Measurements from ENCODE around the gene BANK1. TPM values are rescaled to one million over a fixed set of nuclear protein-coding genes. Genes with fewer than 3 reads are reported as not detected.
"Not testable (repeated sequence)": the region's sequence is repeated elsewhere in the genome, so short reads cannot be mapped to it uniquely, and the experiment has no call there.

BANK1 gene
- total and polyA plus RNA-seq, 2 of the 4 experiments (the other 2 are of a cell fraction) = under 0.01 to 0.51 TPM

DNA sequence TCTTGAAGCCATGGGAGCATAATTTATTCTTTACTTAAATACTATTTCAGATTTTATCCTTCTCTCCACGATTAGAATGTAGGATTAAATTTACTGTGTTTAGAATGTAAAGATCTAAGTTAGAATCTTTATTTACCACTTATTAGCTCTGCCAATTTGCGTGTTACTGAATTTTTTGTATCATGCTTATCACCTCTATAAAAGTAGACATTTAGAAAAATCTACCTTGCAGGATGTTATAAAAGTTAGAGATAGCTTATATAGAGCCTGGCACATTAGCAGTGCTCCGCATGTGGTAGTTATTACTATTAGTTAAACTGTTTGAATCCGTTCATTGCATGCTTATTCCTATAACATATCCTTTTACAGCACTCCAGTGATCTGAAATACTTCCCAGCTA is 97.9 kb downstream of the BANK1 start:
- Histone ChIP-seq H2AFZ (replicated peaks; ENCODE audit: low read length, poor library complexity) (no peak overlapping the region), H3K18ac (ENCODE audit: low read depth, low read length) (no peak overlapping the region), H2BK15ac (ENCODE audit: low read depth, low read length) (no peak overlapping the region), H3K4me3 (ENCODE audit: insufficient read depth, low read depth, low read length) (no peak overlapping the region), H3K23ac (ENCODE audit: low read depth, low read length) (no peak overlapping the region), H3K14ac (replicated peaks; ENCODE audit: low read depth, low read length) (no peak overlapping the region), H4K20me1 (ENCODE audit: insufficient read depth, low read length) (no peaks in the 10 kb centered on the region), H2BK120ac (ENCODE audit: low read depth, low read length) (no peak overlapping the region), H2BK20ac (ENCODE audit: low read depth, low read length) (no peak overlapping the region), H2AK5ac (ENCODE audit: low read depth, low read length) (no peak overlapping the region), H4K5ac (ENCODE audit: low read depth, low read length) (no peak overlapping the region), H3K79me1 (ENCODE audit: low read depth in 1 of 2, low read length in 2 of 2) (no peaks in the 10 kb centered on the region), H3K4me1 (ENCODE audit: control insufficient read depth, insufficient read depth, low read length) (no peaks in the 10 kb centered on the region), H3K9me3 (ENCODE audit: control insufficient read depth, insufficient read depth, low read length) (no peaks in the 10 kb centered on the region), H2AK9ac (replicated peaks; ENCODE audit: low read depth, low read length, poor library complexity) (no peak overlapping the region), H3K9me1 (ENCODE audit: insufficient read depth, low read length) (no peaks in the 10 kb centered on the region), H3K56ac (ENCODE audit: extremely low read depth, insufficient read depth, low read length) (no peak overlapping the region), H3K27me3 (ENCODE audit: control insufficient read depth, insufficient read depth, low read length) (no peaks in the 10 kb centered on the region), H3K4me2 (ENCODE audit: low read depth, low read length) (no peak overlapping the region), H3K27ac (ENCODE audit: insufficient read depth, low read length) (no peak overlapping the region), H3K36me3 (ENCODE audit: control insufficient read depth, insufficient read depth, low read length) (no peaks in the 10 kb centered on the region), H4K91ac (ENCODE audit: insufficient read depth, low read depth, low read length) (no peak overlapping the region), H3K9ac (ENCODE audit: low read depth, low read length) (no peak overlapping the region), H3K4ac (ENCODE audit: low read depth, low read length) (no peak overlapping the region), H4K8ac (ENCODE audit: low read depth in 2 of 2, low read length in 2 of 2) (no peak overlapping the region), H2BK5ac (ENCODE audit: low read depth, low read length, poor library complexity, severe bottlenecking) (no peak overlapping the region)
- CTCF ChIA-PET = interaction anchor here (1.2 kb wide), 1 partner anchor 9 kb away, joined by 3 read pairs; no protein-coding TSS in a partner anchor
- DNase-seq (no peak), ATAC-seq (ENCODE audit: low read depth) (no peak)
- BruUV-seq (replicated peaks) = no TSS peak
- dilution Hi-C loops (cut with HindIII; ENCODE audit: low sequenced_read_pairs, unreplicated experiment) = no loop called here
- intact Hi-C loops (cut with micrococcal nuclease) = no loop called here
- in situ Hi-C loops (cut with MboI; ENCODE audit: low sequenced_read_pairs) = no loop called here
- whole genome bisulfite sequencing, 2 experiments (ENCODE audit: extremely low coverage in 2 of 2, insufficient read length in 1 of 2) = no CpG with 5 or more reads among the region's 4 CpGs
- POLR2A ChIA-PET (ENCODE audit: unreplicated experiment) = no interaction called here
- TF ChIP-seq, protein P1, sequence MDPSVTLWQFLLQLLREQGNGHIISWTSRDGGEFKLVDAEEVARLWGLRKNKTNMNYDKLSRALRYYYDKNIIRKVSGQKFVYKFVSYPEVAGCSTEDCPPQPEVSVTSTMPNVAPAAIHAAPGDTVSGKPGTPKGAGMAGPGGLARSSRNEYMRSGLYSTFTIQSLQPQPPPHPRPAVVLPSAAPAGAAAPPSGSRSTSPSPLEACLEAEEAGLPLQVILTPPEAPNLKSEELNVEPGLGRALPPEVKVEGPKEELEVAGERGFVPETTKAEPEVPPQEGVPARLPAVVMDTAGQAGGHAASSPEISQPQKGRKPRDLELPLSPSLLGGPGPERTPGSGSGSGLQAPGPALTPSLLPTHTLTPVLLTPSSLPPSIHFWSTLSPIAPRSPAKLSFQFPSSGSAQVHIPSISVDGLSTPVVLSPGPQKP (IDR thresholded peaks at IDR 0.05; ENCODE audit: borderline replicate concordance, low read depth, low read length) = no peak
- TF ChIP-seq NFE2L2 (IDR thresholded peaks at IDR 0.05; ENCODE audit: low read depth, low read length) = no peak

DNA sequence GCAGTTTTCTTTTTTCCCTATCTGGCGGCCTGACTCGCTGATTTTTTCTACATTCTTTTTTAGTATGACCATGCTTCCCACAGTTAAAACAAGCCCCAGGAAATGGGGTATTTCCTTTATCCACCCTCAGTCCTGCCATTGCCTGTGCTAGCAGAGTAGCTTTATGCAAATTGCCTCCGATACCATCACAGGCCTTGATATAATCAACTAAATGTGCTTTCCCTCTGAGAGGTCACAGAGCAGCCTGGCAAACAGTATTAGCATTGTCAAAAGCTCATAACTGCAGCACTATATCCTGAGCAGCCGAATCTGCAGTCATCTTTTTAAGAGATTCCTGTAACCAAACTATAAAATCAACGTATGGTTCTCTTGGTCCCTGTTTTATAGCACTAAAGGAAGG is 115.0 kb downstream of the BANK1 start:
- H4K5ac ChIP-seq (ENCODE audit: low read depth, low read length); H2BK120ac ChIP-seq (ENCODE audit: low read depth, low read length); H2AK5ac ChIP-seq (ENCODE audit: low read depth, low read length); H3K56ac ChIP-seq (ENCODE audit: extremely low read depth, insufficient read depth, low read length); dilution Hi-C loops (cut with HindIII; ENCODE audit: low sequenced_read_pairs, unreplicated experiment); H3K9ac ChIP-seq (ENCODE audit: low read depth, low read length); POLR2A ChIA-PET (ENCODE audit: unreplicated experiment); H2BK5ac ChIP-seq (ENCODE audit: low read depth, low read length, poor library complexity, severe bottlenecking); H2BK15ac ChIP-seq (ENCODE audit: low read depth, low read length); H3K36me3 ChIP-seq (ENCODE audit: control insufficient read depth, insufficient read depth, low read length); H4K8ac ChIP-seq (ENCODE audit: low read depth in 2 of 2, low read length in 2 of 2); H2AFZ ChIP-seq (replicated peaks; ENCODE audit: low read length, poor library complexity); H3K9me1 ChIP-seq (ENCODE audit: insufficient read depth, low read length); intact Hi-C loops (cut with micrococcal nuclease); H3K18ac ChIP-seq (ENCODE audit: low read depth, low read length); DNase-seq; H3K4me3 ChIP-seq (ENCODE audit: insufficient read depth, low read depth, low read length); H3K23ac ChIP-seq (ENCODE audit: low read depth, low read length); H3K27me3 ChIP-seq (ENCODE audit: control insufficient read depth, insufficient read depth, low read length); H4K91ac ChIP-seq (ENCODE audit: insufficient read depth, low read depth, low read length); H3K4me1 ChIP-seq (ENCODE audit: control insufficient read depth, insufficient read depth, low read length); H3K4me2 ChIP-seq (ENCODE audit: low read depth, low read length); H3K9me3 ChIP-seq (ENCODE audit: control insufficient read depth, insufficient read depth, low read length); BruUV-seq (replicated peaks); H3K27ac ChIP-seq (ENCODE audit: insufficient read depth, low read length); H3K14ac ChIP-seq (replicated peaks; ENCODE audit: low read depth, low read length); H3K79me1 ChIP-seq (ENCODE audit: low read depth in 1 of 2, low read length in 2 of 2); H2AK9ac ChIP-seq (replicated peaks; ENCODE audit: low read depth, low read length, poor library complexity); ATAC-seq (ENCODE audit: low read depth); H2BK20ac ChIP-seq (ENCODE audit: low read depth, low read length); in situ Hi-C loops (cut with MboI; ENCODE audit: low sequenced_read_pairs); CTCF ChIA-PET; H3K4ac ChIP-seq (ENCODE audit: low read depth, low read length); H4K20me1 ChIP-seq (ENCODE audit: insufficient read depth, low read length): not testable (repeated sequence)
- 60% methylated on average over 1 of the region's 5 CpGs; no CpG with 5 or more reads in 1 of the 2 experiments for WGBS, 2 experiments (ENCODE audit: extremely low coverage in 2 of 2, insufficient read length in 1 of 2)
